Cardiac muscle cell (in vitro differentiated cells and primary cell): ENCODE results near the gene GPT2. TPM values are rescaled to one million over a fixed set of nuclear protein-coding genes. Genes with fewer than 3 reads are reported as not detected.
"Not testable (repeated sequence)": the region's sequence is repeated elsewhere in the genome, so short reads cannot be mapped to it uniquely, and the experiment has no call there.

Experiments used
- DNase-seq, 2 donors: peaks; one replicate each; pipeline versions ENCODE4 v3.0.0 to v3.0.0-alpha.2; 2010 to 2017; ENCODE audit warnings: low read depth in 1 of 2, low spot score in 1 of 2
- H3K27ac ChIP-seq: fragments of 200-600 bp; sonication (generic); 2 replicates; pipeline ENCODE4 v1.5.1; 2016
- H3K27me3 ChIP-seq: fragments of 200-600 bp; sonication (generic); 2 replicates; pipeline ENCODE4 v1.6.0; 2016; ENCODE audit warnings: control low read depth
- H3K36me3 ChIP-seq: fragments of 200-600 bp; sonication (generic); 2 replicates; pipeline ENCODE4 v1.5.1; 2016; ENCODE audit warnings: control low read depth
- H3K4me1 ChIP-seq: fragments of 200-600 bp; sonication (generic); 2 replicates; pipeline ENCODE4 v1.8.1; 2017; ENCODE audit warnings: low read depth, mild to moderate bottlenecking, mixed run types
- H3K4me3 ChIP-seq: fragments of 200-600 bp; sonication (generic); 2 replicates; pipeline ENCODE4 v1.5.1; 2016; ENCODE audit warnings: mild to moderate bottlenecking
- H3K9me3 ChIP-seq: fragments of 200-600 bp; sonication (generic); 2 replicates; pipeline ENCODE4 v1.5.1; 2017; ENCODE audit warnings: low read depth, mild to moderate bottlenecking, control low read depth
- polyA plus RNA-seq: library from polyadenylated mRNA; unstranded; fragments of >200 nt; fragmentation: Nextera tagmentation; extraction: Ambion mirVana; gene quantifications from 2 replicates; pipeline ENCODE4 v1.2.1, GENCODE V29; 2016
- total RNA-seq: library from RNA; depleted of rRNA; stranded (reverse); fragments of >200 nt; gene quantifications from 2 replicates; pipeline ENCODE4 v1.2.3, GENCODE V29; 2016
- TF ChIP-seq, protein P1 (sequence below): IDR thresholded peaks from 2 replicates; pipeline ENCODE4 v1.5.1; 2012; ENCODE audit warnings: low read depth, mild to moderate bottlenecking, low read length

The GPT2 gene
- total and polyA plus RNA-seq, 2 experiments from 2014 or later, result 35.4 to 36.6 TPM

DNA sequence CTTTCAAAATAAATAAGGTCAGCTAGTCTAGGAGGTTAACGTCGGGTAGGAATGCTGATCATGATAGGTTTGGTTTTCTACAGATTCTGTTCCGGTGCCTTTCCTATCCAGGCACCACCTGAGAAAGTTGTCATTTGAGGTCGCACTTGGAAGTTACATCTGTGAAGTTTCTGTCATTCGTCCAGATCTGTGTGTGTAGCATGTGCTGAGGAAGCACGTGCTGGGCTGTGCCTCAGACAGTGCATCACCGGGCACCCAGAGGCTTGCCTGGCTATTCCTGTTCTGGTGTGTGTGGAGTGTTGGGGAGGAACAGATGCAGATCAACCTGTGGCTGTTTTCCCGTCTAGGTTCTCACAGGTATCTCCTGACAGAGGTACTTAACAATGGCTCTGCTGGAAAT, 46.7 kb downstream of the GPT2 start:
- Histone ChIP-seq H3K27ac (no peak overlapping the region), H3K9me3 (no peaks in the 10 kb centered on the region), H3K4me3 (no peak overlapping the region), H3K4me1 (no peaks in the 10 kb centered on the region), H3K27me3 (no peaks in the 10 kb centered on the region), H3K36me3 (peaks cover 12% of the 10 kb centered on the region)
- TF ChIP-seq, protein P1, sequence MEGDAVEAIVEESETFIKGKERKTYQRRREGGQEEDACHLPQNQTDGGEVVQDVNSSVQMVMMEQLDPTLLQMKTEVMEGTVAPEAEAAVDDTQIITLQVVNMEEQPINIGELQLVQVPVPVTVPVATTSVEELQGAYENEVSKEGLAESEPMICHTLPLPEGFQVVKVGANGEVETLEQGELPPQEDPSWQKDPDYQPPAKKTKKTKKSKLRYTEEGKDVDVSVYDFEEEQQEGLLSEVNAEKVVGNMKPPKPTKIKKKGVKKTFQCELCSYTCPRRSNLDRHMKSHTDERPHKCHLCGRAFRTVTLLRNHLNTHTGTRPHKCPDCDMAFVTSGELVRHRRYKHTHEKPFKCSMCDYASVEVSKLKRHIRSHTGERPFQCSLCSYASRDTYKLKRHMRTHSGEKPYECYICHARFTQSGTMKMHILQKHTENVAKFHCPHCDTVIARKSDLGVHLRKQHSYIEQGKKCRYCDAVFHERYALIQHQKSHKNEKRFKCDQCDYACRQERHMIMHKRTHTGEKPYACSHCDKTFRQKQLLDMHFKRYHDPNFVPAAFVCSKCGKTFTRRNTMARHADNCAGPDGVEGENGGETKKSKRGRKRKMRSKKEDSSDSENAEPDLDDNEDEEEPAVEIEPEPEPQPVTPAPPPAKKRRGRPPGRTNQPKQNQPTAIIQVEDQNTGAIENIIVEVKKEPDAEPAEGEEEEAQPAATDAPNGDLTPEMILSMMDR, result no peak
- no peak for DNase-seq

- H3K9me3 ChIP-seq, result no peaks in the 10 kb centered on the region
- no peak for DNase-seq
- H3K4me1 ChIP-seq, result no peaks in the 10 kb centered on the region
- no peak overlapping the region for H3K4me3 ChIP-seq
- H3K36me3 ChIP-seq, result peaks cover 6% of the 10 kb centered on the region
- TF ChIP-seq, protein P1, result no peak
- H3K27ac ChIP-seq, result no peak overlapping the region
- no peaks in the 10 kb centered on the region for H3K27me3 ChIP-seq
Observed at GRCh38 chr16:46932802-46933201, 48.6 kb downstream of the GPT2 start.

GRCh38 chr16:46937536-46937935, 53.4 kb downstream of the GPT2 start:
- Histone ChIP-seq H3K27ac (no peak overlapping the region), H3K4me1 (no peaks in the 10 kb centered on the region), H3K4me3 (no peak overlapping the region), H3K27me3 (no peaks in the 10 kb centered on the region), H3K9me3 (no peaks in the 10 kb centered on the region), H3K36me3 (no peaks in the 10 kb centered on the region)
- DNase-seq, result no peak
- TF ChIP-seq, protein P1, result no peak

- H3K27ac ChIP-seq, H3K4me3 ChIP-seq, DNase-seq, H3K36me3 ChIP-seq, H3K4me1 ChIP-seq, H3K27me3 ChIP-seq, H3K9me3 ChIP-seq: not testable (repeated sequence)
Observed at GRCh38 chr16:46944713-46945112, 60.6 kb downstream of the GPT2 start.

DNA sequence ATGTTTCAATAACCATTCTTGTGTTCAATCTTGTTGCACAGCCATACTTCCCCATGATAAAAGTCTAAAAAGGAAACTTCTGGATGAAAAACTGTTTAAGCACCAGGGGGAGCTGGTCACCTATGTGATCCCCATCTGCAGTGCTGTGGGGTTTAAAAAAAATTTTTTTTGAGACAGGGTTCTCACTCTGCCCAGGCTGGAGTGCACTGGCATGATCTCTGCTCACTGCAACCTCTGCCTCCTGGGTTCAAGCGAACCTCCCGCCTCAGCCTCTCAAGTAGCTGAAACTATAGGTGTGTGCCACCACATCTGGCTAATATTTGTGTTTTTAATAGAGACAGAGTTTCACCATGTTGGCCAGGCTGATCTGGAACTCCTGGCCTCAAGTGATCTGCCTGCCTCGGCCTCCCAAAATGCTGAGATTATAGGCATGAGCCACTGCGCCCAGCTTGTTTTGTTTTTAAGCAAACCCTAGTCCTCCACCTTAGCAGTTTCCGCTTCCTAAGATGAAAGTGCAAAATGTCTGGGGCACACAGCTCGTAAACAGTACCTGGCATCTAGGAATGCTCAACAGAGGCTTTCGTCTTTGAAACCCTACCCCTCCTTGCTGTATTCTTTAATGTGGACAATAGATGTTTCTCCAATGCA, 63.9 kb downstream of the GPT2 start:
- Histone ChIP-seq H3K4me1 (no peaks in the 10 kb centered on the region), H3K27ac (no peak overlapping the region), H3K9me3 (no peaks in the 10 kb centered on the region), H3K36me3 (no peaks in the 10 kb centered on the region), H3K27me3 (no peaks in the 10 kb centered on the region), H3K4me3 (no peak overlapping the region)
- peak; percentile 58 to 63 for DNase-seq
- TF ChIP-seq, protein P1, result peak; percentile 59

- no peak for DNase-seq
- TF ChIP-seq, protein P1, result no peak
- H3K27ac ChIP-seq, result no peak overlapping the region
- no peaks in the 10 kb centered on the region for H3K36me3 ChIP-seq
- no peaks in the 10 kb centered on the region for H3K9me3 ChIP-seq
- H3K27me3 ChIP-seq, result no peaks in the 10 kb centered on the region
- H3K4me1 ChIP-seq, result no peaks in the 10 kb centered on the region
- H3K4me3 ChIP-seq, result no peak overlapping the region
Observed at GRCh38 chr16:46948548-46949166, 64.5 kb downstream of the GPT2 start.
